AML-193 (cell line): ENCODE data around the gene LEPR.
"Not testable (repeated sequence)": the region's sequence is repeated elsewhere in the genome, so short reads cannot be mapped to it uniquely, and the experiment has no call there.

Experiments used
- DNase-seq, 2 experiments: peaks; one replicate each; lab custom pipeline; 2025; lab: John Stamatoyannopoulos, UW

LEPR gene

DNA sequence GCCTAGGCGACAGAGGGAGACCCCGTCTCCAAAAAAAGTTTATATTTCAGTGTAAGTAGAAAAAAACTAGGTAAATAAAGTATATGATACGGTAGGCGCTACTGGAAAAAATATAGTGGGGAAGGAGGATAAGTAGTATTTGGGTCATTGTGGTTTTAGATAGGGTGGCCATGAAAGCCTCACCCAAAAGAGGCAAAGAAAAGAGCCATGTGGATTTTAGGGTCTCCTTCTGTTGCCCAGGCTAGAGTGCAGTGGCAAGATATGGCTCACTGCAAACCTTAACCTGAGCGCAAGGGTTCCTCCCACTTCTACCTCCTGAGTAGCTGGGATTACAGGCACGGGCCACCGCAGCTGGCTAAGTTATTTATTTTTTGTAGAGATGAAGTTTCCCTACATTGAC is 17.1 kb downstream of the LEPR start:
- no peak for DNase-seq

DNA sequence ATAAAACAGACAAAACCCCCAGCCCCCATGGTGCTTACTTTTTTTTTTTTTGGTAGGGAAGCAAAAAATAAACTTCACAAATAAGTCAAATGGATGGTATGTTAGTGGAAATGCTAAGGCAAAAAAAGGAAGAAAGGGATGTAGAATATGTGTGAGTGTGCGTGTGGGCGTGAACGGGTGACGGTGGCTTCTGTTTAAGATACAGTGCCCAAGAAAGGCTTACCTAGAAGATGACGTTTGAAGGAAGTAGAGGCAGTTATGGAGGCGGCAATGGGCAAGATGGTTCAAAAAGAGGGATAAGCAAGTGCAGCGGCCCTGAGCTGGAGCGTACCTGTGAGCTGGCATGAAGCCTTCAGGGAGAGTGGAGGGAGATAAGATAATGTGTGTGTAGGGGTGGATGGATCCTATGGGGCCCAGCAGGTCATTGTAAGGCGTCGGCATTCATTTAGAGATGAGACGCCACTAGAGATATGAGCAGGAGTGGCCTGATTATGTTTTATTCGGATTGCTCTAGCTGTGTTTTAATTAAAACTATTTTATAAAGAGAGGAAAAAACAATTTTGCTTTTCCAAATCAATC is 19.9 kb downstream of the LEPR start:
- DNase-seq: no peak

DNA sequence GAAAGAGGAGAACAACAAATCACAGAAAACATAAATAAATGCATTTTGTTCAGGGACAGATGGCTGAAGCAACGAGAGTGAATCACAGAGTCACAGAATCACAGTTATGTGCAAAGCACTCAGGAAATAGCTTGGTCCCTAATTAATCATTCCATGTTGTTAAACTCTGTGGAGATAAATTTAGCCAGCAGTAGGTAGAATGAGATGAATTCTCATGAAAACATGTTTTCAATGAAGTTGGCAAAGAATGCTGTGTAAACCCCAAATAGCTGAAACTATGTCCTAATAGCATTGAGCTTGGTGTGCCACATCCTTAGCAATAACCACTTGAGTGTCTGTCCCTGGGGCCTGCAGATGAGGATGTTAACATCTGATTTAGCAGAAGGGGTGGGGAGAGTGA is 20.4 kb downstream of the LEPR start:
- DNase-seq: no peak

DNA sequence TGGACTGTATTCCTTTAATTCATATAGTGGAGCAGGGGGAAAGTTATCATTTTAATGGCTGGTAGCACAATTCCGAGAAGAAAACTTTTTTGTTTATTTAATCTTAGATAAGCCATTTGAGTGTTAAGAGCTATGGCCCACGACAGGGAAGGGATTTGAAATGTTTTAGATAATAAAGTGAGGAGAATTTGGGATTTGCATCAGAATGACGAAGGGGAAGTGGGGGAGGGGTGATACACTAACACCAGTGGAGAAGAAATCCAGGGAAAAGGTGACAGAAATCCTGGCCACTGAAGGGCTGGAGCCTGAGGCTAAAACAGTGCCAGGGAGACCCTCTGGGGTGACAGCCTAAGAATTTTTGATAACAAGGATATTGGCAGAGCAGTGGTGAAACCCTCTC is 21.0 kb downstream of the LEPR start:
- DNase-seq: no peak

DNA sequence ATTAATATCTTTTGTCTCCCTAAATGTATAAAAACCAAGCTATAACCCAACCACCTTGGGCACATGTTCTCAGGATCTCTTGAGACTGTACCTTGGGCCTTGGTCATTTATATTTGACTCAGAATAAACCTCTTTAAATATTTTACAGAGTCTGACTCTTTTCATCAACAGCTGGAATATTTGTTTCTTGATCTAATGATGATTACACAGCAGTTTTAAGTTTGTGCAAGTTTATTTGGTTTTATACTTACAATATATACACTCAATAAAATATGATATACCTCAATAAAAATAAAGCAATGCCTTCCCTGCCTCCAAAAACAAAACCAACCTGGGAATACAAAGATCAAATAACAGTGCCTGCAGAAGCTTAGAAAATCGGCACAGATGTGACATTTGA is 22.0 kb downstream of the LEPR start:
- DNase-seq: no peak

DNA sequence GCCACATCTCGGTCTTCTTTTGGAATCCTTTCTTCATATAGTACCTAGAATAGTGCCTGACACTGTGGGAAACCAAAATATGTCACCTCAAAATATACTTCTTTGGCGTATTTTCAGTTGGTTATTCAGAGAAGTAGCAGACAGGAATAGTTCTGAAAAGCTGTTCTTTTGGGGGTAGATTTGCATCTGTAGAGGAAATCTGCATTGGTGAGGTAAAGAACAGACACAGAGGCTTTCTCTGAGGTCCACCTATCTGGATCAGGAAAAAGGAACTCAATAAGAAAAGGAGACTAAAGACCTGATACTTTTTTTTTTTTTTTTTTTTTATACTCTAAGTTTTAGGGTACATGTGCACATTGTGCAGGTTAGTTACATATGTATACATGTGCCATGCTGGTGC is 23.2 kb downstream of the LEPR start:
- no peak for DNase-seq

DNA sequence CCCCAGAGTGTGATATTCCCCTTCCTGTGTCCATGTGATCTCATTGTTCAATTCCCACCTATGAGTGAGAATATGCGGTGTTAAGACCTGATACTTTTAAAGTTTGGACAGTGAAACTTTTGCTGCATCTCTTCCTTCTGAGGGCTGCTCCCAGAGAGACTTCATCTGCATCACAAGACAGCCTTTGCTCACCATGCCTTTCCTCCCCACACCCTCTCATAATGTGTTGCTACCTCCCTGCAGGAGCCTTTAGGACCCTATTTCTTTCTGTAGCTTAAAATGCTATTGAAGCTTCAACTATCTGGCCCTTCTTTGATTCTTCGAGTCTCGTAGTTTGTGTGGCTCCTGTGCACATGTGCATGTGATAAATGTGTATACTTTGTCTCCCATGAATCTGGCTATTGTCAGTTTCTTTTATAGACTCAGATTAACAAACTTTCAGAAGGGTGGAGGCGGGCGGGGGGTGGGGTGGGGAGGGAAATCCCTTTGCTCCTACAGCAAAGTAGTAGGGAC is 23.7 kb downstream of the LEPR start:
- no peak for DNase-seq

DNA sequence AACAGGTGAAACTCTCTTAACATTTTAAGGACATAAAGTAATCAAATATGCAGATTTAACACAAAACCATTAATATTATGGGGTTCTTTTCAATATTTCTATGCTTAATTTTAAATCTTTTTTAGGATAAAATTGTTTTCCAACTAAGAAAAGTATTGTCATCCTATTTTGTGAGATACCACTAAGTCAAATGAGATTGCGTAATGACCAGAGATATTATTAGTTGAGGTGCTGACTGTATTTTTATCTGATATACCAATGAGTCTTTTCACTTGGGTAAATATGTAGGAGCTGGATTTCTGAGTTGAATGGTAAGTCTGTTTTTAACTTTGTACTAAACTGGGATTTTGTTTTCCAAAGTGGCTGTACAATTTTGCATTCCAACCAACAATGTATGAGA is 25.4 kb downstream of the LEPR start:
- no peak for DNase-seq

DNA sequence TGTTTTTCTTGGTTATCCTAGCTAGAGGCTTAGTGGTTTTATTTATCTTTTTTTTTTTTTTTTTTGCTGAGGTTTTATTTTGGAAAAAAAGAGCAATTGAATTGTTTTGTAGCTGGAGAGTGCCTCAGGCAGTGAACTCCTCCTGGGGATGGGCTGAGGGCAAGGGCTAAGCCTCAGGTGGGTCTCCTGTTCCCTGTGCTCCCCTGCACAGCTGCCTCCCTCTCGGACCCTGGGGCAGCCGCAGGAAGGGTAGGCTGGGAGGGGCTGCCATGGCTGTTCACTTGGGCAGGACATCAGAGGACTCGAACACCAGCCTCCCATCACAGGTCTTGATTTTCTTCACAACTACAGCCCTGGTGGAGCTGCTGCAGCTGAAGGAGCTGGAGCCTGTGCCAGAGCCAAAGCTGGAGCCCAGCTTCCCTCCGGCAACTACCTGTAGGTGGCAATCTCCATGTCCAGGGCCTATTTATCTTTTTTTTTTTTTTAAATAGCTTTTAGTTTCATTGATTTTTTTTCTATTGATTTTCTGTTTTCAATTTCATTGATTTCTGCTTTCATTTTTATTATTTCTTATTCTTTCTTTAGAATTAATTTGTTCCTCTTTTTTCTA is 28.9 kb downstream of the LEPR start:
- no peak for DNase-seq

DNA sequence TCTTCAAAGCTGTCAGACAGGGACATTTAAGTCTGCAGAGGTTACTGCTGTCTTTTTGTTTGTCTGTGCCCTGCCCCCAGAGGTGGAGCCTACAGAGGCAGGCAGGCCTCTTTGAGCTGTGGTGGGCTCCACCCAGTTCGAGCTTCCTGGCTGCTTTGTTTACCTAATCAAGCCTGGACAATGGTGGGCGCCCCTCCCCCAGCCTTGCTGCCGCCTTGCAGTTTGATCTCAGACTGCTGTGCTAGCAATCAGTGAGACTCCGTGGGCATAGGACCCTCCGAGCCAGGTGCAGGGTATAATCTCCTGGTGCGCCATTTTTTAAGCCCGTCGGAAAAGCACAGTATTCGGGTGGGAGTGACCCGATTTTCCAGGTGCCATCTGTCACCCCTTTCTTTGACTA is 35.2 kb downstream of the LEPR start:
- DNase-seq: not testable (repeated sequence)

DNA sequence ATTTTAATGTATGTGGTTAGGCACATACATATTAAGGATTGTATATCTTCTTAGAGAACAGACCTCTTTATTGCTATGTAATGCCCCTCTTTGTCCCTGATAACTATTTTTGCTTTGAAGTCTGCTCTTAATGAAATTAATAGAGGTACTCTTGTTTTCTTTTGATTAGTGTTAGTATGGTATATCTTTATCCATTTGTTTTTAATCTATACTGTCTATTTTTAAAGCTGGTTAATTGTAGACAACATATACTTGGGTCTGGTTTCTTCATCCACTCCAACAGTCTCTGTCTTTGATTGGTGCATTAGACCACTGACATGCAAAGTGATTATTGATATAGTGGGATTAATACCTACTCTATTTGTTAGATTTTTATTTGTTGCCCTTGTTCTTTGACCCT is 36.0 kb downstream of the LEPR start:
- no peak for DNase-seq

DNA sequence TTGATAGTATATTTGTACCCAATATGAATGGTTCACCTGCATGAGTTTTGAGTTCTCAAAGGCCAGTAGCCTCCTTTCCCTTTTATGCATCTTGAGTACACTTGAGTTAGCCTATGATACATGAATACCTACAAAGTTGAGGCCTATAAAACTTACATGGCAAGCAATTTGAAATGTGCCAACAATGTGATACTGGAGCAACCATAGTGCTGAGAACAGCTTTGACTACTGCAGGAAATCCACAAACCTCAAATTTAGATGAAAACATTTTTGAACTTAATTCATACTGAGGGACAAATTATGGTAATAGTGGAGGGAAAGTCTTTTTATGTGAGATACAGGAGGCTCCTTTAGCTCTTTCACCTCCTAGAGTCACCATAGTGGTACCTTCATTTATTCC is 37.4 kb downstream of the LEPR start:
- DNase-seq: no peak

DNA sequence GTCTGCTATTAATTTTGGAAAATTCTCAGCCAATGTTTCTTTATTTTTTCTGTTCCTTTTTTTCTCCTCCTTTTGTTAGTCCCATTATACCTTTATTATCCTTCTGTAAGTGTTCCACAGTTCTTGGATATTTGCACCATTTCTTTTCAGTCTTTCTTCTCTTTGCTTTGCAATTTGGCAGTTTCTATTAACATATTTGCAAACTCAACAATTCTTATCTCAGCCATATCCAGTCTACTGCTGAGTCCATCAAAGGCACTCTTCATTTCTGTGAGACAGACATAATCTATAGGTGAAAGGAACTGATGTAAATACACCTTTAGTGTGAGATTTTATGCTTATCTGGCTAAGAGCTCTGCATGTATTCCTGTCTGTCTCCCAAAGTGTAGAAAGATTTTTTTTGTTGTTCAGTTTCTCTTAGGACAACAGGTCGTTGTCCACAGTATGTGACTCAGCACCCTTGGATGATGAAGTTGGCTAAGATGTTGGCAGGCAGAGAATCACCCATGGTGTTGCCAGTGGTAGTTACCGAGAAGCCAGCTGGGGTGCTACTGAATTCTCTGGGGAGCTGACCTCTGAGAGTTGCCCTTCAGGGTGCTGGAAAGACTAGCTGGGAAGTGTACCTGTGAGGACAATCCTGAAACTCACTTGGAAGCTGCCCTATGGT is 38.4 kb downstream of the LEPR start:
- no peak for DNase-seq

DNA sequence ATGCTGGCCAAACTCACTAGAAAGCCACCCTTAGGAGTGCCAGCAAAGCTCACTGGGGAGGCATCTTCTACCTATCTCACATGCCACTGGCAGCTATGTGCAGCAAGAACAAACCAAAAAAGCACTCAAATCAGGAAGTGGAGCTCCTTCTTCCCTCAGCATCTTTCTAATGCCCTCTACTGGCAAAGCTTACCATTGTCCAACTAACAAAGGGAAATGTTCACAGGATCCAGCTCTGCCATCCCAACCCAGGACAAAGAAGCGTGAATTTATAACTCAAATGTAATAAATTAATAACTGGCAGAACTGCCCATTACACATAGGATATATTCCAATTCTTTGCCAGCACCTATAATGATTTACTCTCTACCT is 38.9 kb downstream of the LEPR start:
- peak; percentile 40 to 65 for DNase-seq

DNA sequence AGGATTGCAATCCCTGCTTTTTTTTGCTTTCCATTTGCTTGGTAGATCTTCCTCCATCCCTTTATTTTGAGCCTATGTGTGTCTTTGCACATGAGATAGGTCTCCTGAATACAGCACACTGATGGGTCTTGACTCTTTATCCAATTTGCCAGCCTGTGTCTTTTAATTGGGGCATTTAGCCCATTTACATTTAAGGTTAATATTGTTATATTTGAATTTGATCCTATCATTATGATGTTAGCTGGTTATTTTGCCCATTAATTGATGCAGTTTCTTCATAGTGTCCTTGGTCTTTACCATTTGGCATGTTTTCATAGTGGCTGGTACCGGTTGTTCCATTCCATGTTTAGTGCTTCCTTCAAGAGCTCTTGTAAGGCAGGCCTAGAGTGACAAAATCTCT is 45.4 kb downstream of the LEPR start:
- not testable (repeated sequence) for DNase-seq

DNA sequence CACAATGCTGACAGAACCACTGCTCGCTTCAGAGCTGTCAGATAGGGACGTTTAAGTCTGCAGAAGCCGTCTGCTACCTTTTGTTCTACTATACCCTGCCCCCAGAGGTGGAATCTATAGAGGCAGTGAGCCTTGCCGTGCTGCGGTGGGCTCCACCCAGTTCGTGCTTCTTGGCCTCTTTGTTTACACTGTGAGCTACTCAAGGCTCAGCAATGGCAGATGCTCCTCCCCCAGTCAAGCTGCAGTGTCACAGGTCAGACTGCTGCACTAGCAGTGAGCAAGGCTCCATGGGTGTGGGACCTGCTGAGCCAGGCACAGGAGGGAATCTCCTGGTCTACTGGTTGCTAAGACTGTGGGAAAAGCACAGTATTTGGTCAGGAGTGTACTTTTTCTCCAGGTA is 47.1 kb downstream of the LEPR start:
- no peak for DNase-seq

DNA sequence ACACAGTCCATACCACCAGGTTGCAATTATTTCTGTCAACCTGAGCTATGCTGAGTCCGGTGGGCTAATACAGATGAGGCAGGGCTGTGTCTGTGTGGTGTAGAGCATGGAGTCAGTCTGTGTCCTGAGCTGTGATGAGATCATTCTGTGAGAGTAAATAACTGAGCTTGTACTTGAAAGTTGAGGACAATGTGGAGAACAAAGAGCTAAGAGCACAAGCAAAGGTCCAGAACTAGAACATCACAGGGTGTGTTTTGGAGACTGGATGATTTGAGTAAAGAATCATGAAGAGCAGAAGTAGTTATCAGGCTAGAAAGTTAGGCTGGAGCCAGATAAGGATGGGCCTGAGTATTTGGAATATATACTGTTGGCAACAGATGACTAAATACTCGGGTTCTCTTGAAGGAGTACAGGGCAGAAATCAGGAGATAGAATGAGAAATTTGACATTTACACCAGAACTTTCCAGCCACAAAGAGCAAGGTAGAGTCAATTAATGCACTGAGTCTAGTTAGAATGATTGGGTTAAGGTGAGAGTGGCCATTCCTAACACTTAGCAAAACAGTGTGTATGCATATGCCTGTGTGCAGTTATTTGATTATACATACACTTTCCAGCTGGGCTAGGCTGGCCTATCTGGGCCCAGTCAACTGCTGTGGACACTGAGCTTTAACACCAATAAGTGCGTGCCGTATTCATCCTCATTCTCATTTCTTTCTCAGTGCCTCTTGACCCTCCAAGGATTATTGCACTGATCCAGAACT is 48.8 kb downstream of the LEPR start:
- DNase-seq: no peak

DNA sequence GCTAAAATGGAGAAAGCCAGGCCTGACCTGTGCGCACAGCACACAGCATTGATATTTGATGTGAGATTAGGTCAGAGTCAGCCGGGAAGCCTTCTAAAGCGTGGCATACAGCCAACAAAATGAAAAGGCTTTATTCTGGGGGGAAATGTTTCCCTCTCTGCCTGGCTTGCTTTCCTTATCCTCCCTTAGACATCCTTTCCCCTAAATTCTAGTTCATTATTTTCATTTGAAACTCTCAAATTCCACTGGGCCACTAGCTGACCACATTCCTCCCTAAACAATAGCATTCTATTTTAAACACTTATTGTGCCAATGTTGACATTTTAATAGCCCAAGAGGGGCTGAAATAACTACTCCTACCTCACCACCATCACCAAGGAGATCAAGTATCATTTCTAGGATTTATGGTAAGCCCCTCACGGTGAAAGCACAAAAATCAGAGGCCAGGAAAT is 49.4 kb downstream of the LEPR start:
- DNase-seq: no peak
